DMS 273 (cell line): ENCODE measurements around the gene ZNF322.

Experiments
- DNase-seq: peaks from one replicate; lab custom pipeline; 2025; ENCODE audit not compliant: unreplicated experiment; lab: John Stamatoyannopoulos, UW

Gene ZNF322

GRCh38 chr6:26592649-26593048 is 66.9 kb downstream of the ZNF322 start:
- peak; percentile 34 for DNase-seq

DNA sequence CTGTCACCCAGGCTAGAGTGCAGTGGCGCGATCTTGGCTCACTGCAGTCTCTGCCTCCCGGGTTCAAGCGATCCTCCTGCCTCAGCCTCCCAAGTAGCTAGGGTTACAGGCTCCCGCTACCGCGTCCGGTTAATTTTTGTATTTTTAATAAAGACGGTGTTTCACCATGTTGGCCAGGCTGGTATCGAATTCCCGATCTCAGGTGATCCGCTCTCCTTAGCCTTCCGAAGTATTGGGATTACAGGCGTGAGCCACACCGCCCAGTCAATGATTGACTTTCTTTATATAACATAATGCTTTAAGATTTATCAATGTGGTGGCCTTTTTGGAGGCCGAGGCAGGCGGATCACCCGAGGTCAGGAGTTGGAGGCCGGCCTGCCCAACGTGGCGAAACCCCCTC is 70.6 kb downstream of the ZNF322 start:
- no peak for DNase-seq
